ENCODE data around the gene LRCH1. TPM values are rescaled to one million over a fixed set of nuclear protein-coding genes. Genes with fewer than 3 reads are reported as not detected.

LRCH1 gene
- total and polyA plus RNA-seq, 2 of the 13 experiments (the other 11 are each of a cell fraction or from before 2014, with no cell fraction given): 4.1 to 12.6 TPM

GRCh38 chr13:46796515-46797474 is 243.8 kb downstream of the LRCH1 start, which contains the start of gene ESD (continued):
- TF ChIP-seq, protein P1, sequence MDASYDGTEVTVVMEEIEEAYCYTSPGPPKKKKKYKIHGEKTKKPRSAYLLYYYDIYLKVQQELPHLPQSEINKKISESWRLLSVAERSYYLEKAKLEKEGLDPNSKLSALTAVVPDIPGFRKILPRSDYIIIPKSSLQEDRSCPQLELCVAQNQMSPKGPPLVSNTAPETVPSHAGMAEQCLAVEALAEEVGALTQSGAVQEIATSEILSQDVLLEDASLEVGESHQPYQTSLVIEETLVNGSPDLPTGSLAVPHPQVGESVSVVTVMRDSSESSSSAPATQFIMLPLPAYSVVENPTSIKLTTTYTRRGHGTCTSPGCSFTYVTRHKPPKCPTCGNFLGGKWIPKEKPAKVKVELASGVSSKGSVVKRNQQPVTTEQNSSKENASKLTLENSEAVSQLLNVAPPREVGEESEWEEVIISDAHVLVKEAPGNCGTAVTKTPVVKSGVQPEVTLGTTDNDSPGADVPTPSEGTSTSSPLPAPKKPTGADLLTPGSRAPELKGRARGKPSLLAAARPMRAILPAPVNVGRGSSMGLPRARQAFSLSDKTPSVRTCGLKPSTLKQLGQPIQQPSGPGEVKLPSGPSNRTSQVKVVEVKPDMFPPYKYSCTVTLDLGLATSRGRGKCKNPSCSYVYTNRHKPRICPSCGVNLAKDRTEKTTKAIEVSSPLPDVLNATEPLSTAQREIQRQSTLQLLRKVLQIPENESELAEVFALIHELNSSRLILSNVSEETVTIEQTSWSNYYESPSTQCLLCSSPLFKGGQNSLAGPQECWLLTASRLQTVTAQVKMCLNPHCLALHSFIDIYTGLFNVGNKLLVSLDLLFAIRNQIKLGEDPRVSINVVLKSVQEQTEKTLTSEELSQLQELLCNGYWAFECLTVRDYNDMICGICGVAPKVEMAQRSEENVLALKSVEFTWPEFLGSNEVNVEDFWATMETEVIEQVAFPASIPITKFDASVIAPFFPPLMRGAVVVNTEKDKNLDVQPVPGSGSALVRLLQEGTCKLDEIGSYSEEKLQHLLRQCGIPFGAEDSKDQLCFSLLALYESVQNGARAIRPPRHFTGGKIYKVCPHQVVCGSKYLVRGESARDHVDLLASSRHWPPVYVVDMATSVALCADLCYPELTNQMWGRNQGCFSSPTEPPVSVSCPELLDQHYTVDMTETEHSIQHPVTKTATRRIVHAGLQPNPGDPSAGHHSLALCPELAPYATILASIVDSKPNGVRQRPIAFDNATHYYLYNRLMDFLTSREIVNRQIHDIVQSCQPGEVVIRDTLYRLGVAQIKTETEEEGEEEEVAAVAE (CRISPR knock-in tag; IDR thresholded peaks at IDR 0.05; ENCODE audit: borderline replicate concordance): no peak
- TF ChIP-seq HDAC6 (IDR thresholded peaks at IDR 0.05; ENCODE audit: low read depth, low read length): no peak
- TF ChIP-seq ZKSCAN1 (IDR thresholded peaks at IDR 0.05; ENCODE audit: low read length): no peak
- TF ChIP-seq PRDM10 (CRISPR knock-in tag; IDR thresholded peaks at IDR 0.05; ENCODE audit: low read depth): peak; percentile 35; the same call in 1 of the 2 replicates
- TF ChIP-seq ARHGAP35 (CRISPR knock-in tag; IDR thresholded peaks at IDR 0.05; ENCODE audit: borderline replicate concordance): peak; percentile 25
- peak; percentile 53; the same call in 1 of the 2 replicates for TF ChIP-seq PBX3 (CRISPR knock-in tag; IDR thresholded peaks at IDR 0.05; ENCODE audit: borderline replicate concordance)
- TF ChIP-seq, protein P2, sequence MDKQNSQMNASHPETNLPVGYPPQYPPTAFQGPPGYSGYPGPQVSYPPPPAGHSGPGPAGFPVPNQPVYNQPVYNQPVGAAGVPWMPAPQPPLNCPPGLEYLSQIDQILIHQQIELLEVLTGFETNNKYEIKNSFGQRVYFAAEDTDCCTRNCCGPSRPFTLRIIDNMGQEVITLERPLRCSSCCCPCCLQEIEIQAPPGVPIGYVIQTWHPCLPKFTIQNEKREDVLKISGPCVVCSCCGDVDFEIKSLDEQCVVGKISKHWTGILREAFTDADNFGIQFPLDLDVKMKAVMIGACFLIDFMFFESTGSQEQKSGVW (CRISPR knock-in tag; IDR thresholded peaks at IDR 0.05; ENCODE audit: borderline replicate concordance): no peak
- no peak; the same call in 1 of the 2 replicates for TF ChIP-seq ZNF33B (CRISPR knock-in tag; IDR thresholded peaks at IDR 0.05)
- TF ChIP-seq ZNF329 (CRISPR knock-in tag; IDR thresholded peaks at IDR 0.05; ENCODE audit: low read depth): no peak
- no peak for TF ChIP-seq ZBTB8A (CRISPR knock-in tag; IDR thresholded peaks at IDR 0.05; ENCODE audit: borderline replicate concordance, low read depth)
- no peak for TF ChIP-seq SMAD9 (CRISPR knock-in tag; IDR thresholded peaks at IDR 0.05)

Measured in HepG2 (cell line).